Fibroblast of upper back skin (primary cell): ENCODE measurements around the gene HIP1R.
A peak's percentile ranks its signal among the peaks of the same experiment; 100 is the strongest.
"Not testable (repeated sequence)": the region's sequence is repeated elsewhere in the genome, so short reads cannot be mapped to it uniquely, and the experiment has no call there.

ENCODE experiments used
- DNase-seq: peaks from one replicate; pipeline ENCODE4 v3.0.0-alpha.2; 2013

The HIP1R gene

DNA sequence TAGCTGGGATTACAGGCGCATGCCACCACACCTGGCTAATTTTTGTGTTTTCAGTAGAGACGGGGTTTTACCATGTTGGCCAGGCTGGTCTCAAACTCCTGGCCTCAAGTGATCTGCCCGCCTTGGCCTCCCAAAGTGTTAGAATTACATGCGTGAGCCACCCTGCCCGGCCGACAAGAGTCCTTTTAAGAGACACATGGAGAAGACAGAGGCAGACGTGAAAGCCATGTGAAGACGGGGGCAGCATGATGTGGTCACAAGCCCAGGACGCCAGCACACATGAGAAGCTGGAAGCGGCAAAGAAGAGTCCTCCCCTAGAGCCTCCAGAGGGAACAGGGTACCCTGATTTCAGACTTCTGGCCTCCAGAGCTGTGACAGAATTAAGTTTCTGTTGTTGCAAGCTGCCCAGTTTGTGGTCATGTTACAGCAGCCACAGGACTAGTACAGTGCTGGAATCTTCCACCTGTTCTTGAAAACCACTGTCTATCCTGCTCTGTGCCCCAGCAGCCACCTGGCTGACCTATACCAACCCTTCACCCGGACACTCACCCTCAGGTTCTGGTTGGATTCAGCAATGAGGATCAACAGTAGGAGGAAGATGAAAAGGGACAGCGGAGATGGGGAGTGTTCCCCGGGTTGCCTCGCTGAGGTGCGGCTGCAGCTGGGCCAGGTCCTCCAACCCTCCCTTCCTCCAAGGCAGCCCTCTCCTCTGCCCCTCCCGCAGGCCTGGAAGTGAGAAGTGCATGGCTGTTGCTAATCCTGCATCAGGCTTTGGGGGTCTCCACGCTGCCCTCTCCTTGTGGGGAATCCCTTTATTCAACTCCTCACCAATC, 43.7 kb downstream of the HIP1R start:
- DNase-seq = no peak

- no peak for DNase-seq
These were observed 45.0 kb downstream of the HIP1R start for GRCh38 chr12:122880155-122880667.

DNA sequence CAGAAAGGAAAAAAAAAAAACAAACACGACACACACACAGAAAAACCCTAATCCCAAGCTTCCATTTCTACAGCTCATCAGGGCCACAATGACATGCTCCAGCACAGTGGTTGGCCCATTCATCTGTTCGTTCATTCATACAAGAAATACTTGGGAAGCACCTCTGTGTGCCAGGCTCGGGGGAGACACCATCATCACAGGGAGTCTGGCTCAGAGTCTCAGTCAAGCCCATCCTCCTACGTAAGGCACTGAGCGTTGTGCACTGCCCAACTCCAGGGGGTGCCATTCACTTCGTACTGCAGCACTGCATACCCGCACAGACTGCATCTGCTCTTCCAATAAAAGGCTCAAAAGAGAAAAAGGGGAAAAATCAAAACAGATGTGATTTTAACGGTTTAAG, 45.4 kb downstream of the HIP1R start:
- peak; percentile 71 for DNase-seq

GRCh38 chr12:122882908-122883558, 47.8 kb downstream of the HIP1R start:
- no peak for DNase-seq

GRCh38 chr12:122884091-122884826, 49.0 kb downstream of the HIP1R start:
- no peak for DNase-seq

GRCh38 chr12:122884860-122885259, 49.6 kb downstream of the HIP1R start:
- no peak for DNase-seq

DNA sequence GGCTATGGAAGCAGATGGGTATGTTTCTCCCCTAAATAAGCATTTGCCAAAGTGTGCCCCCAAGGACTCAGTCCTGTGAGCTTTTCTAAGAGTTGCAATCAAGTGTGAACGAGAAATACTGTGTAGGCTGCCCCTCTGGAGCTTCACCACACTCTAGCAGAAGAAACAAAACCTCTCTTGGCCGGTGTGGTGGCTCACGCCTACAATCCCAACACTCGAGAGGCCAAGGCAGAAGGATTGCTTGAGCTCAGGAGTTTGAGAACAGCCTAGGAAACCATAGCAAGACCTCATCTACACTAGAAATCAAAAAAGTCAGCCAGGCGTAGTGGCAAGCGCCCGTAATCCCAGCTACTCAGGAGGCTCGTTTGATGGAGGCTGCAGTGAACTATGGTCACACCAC, 50.9 kb downstream of the HIP1R start:
- DNase-seq = no peak

DNA sequence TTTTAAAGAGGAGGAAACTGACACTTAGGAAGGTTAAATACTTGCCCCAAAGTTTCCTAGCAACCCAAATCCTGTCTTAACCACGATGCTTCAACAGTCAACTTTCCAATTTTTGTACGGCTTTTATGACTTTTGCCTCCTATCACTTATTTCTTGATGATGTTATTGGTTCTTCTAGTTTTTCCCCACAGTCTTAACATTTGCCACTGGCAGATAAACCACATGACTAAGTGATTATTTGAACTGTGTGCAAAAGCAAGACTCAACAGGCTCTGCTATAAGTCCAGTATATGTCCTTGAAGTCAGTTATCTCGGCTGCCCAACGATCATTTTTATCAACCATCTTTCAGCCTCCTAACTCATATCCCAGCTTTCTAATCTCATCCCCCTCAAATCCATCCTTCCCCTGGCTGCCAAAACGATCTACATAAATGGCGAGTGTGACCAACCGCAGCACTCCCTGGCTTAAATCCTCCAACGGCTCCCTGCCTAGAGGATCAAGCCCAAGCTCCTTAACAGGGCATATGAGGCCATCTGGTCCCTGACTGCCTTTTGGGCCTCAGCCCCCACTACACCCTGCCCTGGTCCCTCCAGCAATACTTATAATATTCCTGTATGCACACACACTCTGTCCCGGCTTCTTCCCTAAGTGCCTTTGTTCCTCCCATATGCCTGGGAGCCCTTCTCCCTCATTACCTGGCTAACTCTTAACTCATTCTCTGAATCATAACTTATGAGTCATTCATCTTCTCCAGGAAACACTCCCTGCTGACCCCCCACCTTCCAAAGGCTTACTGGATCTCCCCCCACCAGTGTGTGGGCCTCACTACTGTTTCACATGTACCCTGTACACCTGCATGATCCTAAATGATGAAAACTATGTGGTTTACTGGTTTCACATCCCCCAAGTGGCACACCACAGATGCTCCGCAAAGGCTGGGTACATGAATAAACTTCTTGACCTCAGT, 51.9 kb downstream of the HIP1R start:
- peak; percentile 59 for DNase-seq

DNA sequence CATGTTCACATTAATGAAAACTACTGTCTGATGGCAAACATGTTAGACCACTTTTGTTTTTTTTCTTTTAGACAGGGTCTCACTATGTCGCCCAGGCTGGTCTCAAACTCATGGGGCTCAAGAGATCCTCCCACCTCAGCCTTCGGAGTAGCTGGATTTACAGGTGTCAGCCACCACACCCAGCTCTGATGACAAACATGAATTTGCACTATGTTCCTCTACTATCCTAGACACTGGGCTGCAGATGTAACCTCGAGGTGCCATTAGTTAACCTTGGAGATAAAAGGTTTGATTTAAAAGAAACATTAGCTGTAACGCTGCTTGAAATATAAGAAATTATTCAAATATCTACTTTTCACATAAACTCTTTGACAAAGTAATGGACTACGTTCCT, 52.6 kb downstream of the HIP1R start:
- DNase-seq = no peak

DNA sequence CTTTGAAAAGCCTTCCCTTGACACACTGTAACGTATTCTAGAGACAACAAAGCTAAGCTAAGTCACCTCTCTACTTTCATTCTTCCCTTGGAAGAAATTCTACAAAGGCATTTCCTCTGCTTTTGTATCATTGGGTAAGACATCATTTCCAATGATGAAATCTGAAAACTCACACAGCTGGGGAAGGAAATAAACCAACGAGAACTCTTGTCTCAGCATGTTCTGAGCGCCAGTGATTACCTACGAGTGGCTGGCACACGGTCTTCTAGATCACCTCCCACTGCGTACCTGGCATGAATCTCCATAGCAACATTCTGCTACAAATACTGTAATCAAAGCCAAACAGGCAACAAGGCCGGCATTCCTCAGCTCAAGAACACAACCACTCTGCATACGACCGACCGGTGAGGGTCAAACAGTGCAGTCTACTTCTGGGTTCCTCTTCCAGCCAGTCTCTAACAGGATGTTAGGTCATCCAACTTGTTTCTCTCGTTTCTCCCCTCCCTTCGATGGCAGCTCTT, 53.0 kb downstream of the HIP1R start:
- peak; percentile 50 for DNase-seq

DNA sequence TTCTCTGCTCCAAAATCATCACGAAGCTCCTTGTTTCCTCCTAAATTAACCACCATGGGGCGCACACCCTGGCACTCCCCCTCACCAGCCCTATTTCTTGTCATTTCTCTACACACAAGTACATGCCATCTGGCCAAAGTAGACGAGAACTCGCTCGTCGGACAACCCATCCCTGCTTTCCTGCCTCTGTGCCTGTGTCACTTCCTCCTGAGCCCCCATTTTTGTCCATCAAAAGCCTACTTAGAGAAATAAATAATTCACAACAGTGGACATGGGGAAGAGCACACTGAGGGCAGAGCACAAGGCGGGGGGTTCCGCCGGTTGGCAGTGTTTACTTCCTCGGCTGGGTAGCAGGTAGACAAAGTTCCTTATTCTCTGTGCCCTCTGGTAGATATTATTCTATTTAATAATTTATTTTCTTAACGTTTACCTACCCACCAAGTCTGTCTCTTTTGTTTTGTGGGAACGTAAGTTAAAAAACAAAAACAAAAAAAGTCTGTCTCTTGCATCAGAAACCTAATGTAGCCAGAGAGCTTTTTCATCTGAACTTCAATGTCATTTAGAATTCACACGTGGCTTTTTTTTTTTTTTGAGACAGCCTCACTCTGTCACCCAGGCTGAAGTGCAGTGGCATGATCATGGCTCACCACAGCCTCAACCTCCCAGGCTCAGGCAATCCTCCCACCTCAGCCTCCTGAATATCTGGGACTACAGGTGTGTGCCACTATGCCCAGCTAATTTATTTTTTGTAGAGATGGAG, 54.7 kb downstream of the HIP1R start:
- DNase-seq = no peak

GRCh38 chr12:122891661-122892525, 56.6 kb downstream of the HIP1R start:
- peak; percentile 60 for DNase-seq

DNA sequence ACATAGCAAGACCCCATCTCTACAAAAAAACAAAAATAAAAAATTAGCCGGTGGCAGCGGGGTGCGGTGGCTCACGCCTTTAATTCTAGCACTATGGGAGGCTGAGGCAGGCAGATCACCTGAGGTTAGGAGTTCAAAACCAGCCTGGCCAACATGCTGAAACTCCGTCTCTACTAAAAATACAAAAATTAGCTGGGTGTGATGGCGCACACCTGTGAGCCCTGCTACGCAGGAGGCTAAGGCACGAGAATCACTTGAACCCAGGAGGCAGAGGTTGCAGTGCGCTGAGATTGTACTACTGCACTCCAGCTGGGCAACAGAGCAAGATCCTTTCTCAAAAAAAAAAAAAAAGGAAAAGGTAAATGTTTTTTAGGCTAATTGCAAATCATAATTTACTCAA, 57.5 kb downstream of the HIP1R start:
- DNase-seq = not testable (repeated sequence)

GRCh38 chr12:122893208-122894153, 58.2 kb downstream of the HIP1R start:
- no peak for DNase-seq

DNA sequence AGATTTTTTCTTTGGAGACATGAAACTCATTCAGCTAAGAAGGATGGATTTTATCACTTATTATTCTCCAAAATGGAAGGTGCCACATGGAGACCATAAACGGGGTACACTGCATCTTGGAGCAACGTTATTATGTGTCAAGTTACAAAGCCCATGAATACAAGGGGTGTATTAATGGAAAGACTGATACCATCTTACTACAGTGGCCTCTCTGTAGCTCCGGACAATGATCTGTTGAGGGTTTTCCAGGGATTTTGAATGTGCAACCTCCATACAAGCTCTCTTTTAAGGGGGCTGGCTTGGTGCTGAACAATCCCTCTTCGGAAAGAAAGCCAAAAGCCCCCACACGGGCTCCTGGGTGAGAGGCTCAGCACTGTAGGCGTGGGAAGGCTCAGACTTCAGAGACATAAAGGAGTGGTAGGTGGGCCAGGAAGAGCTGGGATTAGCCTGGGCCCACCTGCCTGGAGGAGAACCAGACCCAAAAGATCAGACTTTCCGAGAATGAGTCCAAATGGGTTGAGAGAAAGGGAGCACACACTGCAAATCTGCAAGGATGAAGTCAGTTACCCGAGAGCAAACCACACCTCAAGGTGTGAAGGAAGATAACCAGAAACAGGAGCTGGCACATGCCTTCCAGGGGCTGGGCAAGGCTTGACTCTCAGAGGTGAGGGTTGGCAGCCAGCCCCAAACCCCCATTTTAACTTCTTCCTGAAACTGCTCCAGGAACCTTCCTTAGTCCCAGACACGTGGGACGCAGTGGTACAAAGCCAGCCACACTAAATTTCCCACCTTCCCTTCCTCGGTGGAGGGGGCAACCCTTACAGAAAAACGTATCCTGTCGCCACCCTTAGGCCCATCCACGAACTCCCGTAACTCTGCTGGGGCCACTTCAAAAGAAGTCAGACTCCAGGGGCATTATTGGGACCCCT, 59.2 kb downstream of the HIP1R start:
- DNase-seq = no peak

GRCh38 chr12:122895320-122895703, 60.1 kb downstream of the HIP1R start:
- no peak for DNase-seq

DNA sequence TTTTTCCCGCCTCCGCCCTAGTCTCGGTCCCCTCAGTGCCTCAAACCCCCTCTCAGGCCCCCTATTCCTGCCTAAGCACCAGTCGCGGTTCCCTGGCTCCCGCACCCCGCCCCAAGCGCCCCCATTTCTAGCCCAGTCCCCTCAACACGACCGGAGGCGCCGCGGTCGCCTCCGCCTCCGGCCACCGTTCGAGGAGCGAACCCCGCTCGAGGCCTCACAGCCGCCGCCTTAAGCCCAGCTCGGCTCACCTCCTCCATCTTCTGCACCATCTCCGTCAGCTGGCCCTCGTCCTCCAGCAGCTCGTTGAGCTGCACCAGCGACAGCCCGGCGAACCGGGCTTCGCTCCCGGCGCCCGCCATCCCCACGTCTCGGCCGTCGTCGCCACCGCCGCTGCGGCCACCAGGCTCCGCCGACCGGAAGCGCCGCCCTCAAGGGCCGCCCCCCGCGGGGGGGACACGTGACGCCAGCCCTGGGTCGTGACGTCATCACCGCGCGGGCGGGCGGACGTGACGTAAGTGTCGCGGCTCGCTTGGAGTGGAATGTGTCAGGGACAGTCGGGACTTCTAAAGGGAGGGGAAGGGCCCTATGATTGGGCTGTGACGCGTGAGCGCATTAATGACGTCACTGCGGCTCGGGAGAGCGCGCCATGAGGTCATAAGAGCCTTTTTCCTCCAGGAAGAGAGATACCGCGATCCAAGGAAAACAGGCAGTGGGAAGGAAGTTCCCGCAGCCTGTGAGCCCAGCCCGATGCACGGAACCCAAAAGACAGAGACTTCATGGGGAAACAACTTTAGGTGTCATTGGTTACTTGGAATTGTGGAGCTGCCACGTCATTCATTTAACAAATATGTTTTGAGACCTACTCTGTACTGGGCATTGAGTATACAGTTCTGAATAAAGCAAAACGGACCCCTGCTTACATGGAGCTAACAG, 60.7 kb downstream of the HIP1R start, which contains the start of gene VPS37B:
Gene VPS37B (minus strand): TSS at position 421 of the 933 bp plus-strand sequence. CDS start 62 bp downstream, at position 359.
- DNase-seq = peak; percentile 82
